CD8-positive, alpha-beta memory T cell (primary cell): ENCODE data around the gene WIPF3. TPM values are rescaled to one million over a fixed set of nuclear protein-coding genes. Genes with fewer than 3 reads are reported as not detected.

ENCODE experiments used
- CTCF ChIA-PET: fragments of 350-600 bp; sonication (Branson Sonifier 250); formaldehyde crosslinking; loops from one replicate; lab custom pipeline; 2021; ENCODE audit warnings: antibody characterized with exemption; lab: Charles Lee
- POLR2A ChIA-PET: fragments of 350-600 bp; sonication (Branson Sonifier 250); formaldehyde crosslinking; loops from one replicate; lab custom pipeline; 2021; ENCODE audit warnings: antibody characterized with exemption; lab: Charles Lee
- DNase-seq, 5 donors: peaks; one replicate each; pipeline versions ENCODE4 v3.0.0 to v3.0.0-alpha.2; 2020 to 2022; ENCODE audit warnings: mixed read lengths in 1 of 5
- H3K27ac ChIP-seq: one replicate; pipeline ENCODE4 v1.7.0; 2013; ENCODE audit warnings: low read depth, mild to moderate bottlenecking, low read length, moderate library complexity
- H3K27me3 ChIP-seq: 2 replicates; pipeline ENCODE4 v1.7.0; 2013; ENCODE audit warnings: low read length, mild to moderate bottlenecking; ENCODE audit not compliant: insufficient read depth, poor library complexity, severe bottlenecking
- H3K36me3 ChIP-seq: 2 replicates; pipeline ENCODE4 v1.7.0; 2013; ENCODE audit warnings: mild to moderate bottlenecking, low read length, moderate library complexity; ENCODE audit not compliant: insufficient read depth
- H3K4me1 ChIP-seq: 2 replicates; pipeline ENCODE4 v1.7.0; 2013; ENCODE audit warnings: mild to moderate bottlenecking, low read length, moderate library complexity; ENCODE audit not compliant: insufficient read depth
- H3K4me3 ChIP-seq: 2 replicates; pipeline ENCODE4 v1.7.0; 2013; ENCODE audit warnings: mild to moderate bottlenecking, low read length
- H3K9me3 ChIP-seq: 2 replicates; pipeline ENCODE4 v1.7.0; 2013; ENCODE audit warnings: mild to moderate bottlenecking, low read length
- H3K27ac Mint-ChIP-seq, 8 donors: one replicate each; pipeline ENCODE4 v1.8.0; 2020 to 2021; ENCODE audit warnings: mixed read lengths in 8 of 8, mild to moderate bottlenecking in 6 of 8, inconsistent platforms in 3 of 8, moderate library complexity in 3 of 8
- H3K27me3 Mint-ChIP-seq, 2 donors: one replicate each; pipeline ENCODE4 v1.8.0; 2020 to 2021; ENCODE audit warnings: mixed read lengths in 2 of 2, mild to moderate bottlenecking in 1 of 2, moderate library complexity in 1 of 2
- H3K36me3 Mint-ChIP-seq, 3 donors: one replicate each; pipeline ENCODE4 v1.8.0; 2020 to 2021; ENCODE audit warnings: mixed read lengths in 3 of 3, inconsistent platforms in 1 of 3, mild to moderate bottlenecking in 1 of 3
- H3K4me1 Mint-ChIP-seq, 3 donors: one replicate each; pipeline ENCODE4 v1.8.0; 2020 to 2021; ENCODE audit warnings: mixed read lengths in 3 of 3, inconsistent platforms in 1 of 3, mild to moderate bottlenecking in 1 of 3
- H3K4me3 Mint-ChIP-seq, 7 donors: one replicate each; pipeline ENCODE4 v1.8.0; 2020 to 2021; ENCODE audit warnings: mixed read lengths in 7 of 7, mild to moderate bottlenecking in 6 of 7, moderate library complexity in 4 of 7, inconsistent platforms in 2 of 7
- H3K9me3 Mint-ChIP-seq, 5 donors: one replicate each; pipeline ENCODE4 v1.8.0; 2020 to 2022; ENCODE audit warnings: mixed read lengths in 5 of 5, mild to moderate bottlenecking in 3 of 5, moderate library complexity in 2 of 5, inconsistent platforms in 1 of 5
- polyA plus RNA-seq: library from polyadenylated mRNA; unstranded; fragments of 300-500 nt; fragmentation: Illumina TruSeq; gene quantifications from one replicate; pipeline ENCODE4 v1.2.3, GENCODE V29; 2021
- total RNA-seq, 2 experiments: library from RNA; stranded (reverse); gene quantifications; one replicate each; pipeline ENCODE4 v1.2.3, GENCODE V29; 2021

WIPF3 gene
- total and polyA plus RNA-seq, 3 experiments from 2014 or later: not detected

- DNase-seq: no peak
- Mint-ChIP-seq H3K4me3 (no peak overlapping the region), H3K36me3 (no peaks in the 10 kb centered on the region), H3K27ac (no peak overlapping the region), H3K4me1 (peaks cover 0 to 7% (median 0%) of the 10 kb centered on the region in 3 donors), H3K27me3 (peaks cover 17 to 59% of the 10 kb centered on the region in 2 donors), H3K9me3 (peaks cover 0 to 2% (median 0%) of the 10 kb centered on the region in 5 donors)
- Histone ChIP-seq H3K27ac (no peak overlapping the region), H3K4me1 (no peaks in the 10 kb centered on the region), H3K27me3 (no peaks in the 10 kb centered on the region), H3K36me3 (no peaks in the 10 kb centered on the region), H3K9me3 (no peaks in the 10 kb centered on the region), H3K4me3 (no peak overlapping the region)
- ChIA-PET POLR2A (no interaction called here), CTCF (no interaction called here)
Observed at GRCh38 chr7:29801929-29802328, 4.4 kb upstream of the WIPF3 start.

DNA sequence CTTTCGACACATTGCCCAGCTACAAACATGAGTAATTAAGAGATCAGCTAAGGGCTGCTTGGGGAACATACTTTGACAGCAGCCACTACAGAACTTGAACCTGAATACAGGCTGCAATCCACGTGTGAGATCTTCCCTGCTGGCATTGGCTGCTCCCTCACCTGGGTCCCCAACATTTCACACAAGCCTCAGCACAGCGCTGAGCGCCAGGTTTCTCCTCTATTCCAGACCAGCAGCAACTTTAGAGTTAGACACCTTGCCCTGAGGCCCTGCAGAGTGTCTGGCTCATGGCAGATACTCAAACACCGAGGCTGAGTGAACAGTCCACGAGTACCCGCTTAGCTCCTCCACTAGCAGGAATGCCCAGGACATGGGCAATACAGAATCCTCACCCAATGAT, 1.3 kb upstream of the WIPF3 start:
- H3K36me3 Mint-ChIP-seq: no peaks in the 10 kb centered on the region
- CTCF ChIA-PET: no interaction called here
- POLR2A ChIA-PET: no interaction called here

GRCh38 chr7:29805886-29806207, 461 bp upstream of the WIPF3 start:
- CTCF ChIA-PET: no interaction called here
- Mint-ChIP-seq H3K36me3 (no peaks in the 10 kb centered on the region), H3K27me3 (peaks cover 26 to 86% of the 10 kb centered on the region in 2 donors), H3K4me1 (peaks cover 2 to 10% (median 9%) of the 10 kb centered on the region in 3 donors), H3K9me3 (peaks cover 0 to 2% (median 0%) of the 10 kb centered on the region in 5 donors), H3K27ac (no peak overlapping the region), H3K4me3 (peak overlapping the region in 2 of 7 donors; percentile 15 to 25)
- DNase-seq: no peak
- no peaks in the 10 kb centered on the region for H3K9me3 ChIP-seq
- H3K4me3 ChIP-seq: no peak overlapping the region
- POLR2A ChIA-PET: no interaction called here
- H3K36me3 ChIP-seq: no peaks in the 10 kb centered on the region
- H3K4me1 ChIP-seq: no peaks in the 10 kb centered on the region
- peaks cover 7% of the 10 kb centered on the region for H3K27me3 ChIP-seq
- no peak overlapping the region for H3K27ac ChIP-seq

More for the DNA sequence above, 1.3 kb upstream of the WIPF3 start:
- Mint-ChIP-seq H3K4me3 (no peak overlapping the region), H3K27ac (no peak overlapping the region), H3K9me3 (peaks cover 0 to 2% (median 0%) of the 10 kb centered on the region in 5 donors), H3K4me1 (peaks cover 2 to 10% (median 9%) of the 10 kb centered on the region in 3 donors), H3K27me3 (peaks cover 24 to 84% of the 10 kb centered on the region in 2 donors)
- Histone ChIP-seq H3K4me3 (no peak overlapping the region), H3K9me3 (no peaks in the 10 kb centered on the region), H3K27ac (no peak overlapping the region), H3K36me3 (no peaks in the 10 kb centered on the region), H3K27me3 (peaks cover 7% of the 10 kb centered on the region), H3K4me1 (no peaks in the 10 kb centered on the region)
- DNase-seq: no peak

GRCh38 chr7:29806995-29807841, 910 bp downstream of the WIPF3 start:
- POLR2A ChIA-PET: no interaction called here
- peak overlapping the region in 3 of 7 donors; percentile 11 to 27 (median 26) for H3K4me3 Mint-ChIP-seq
- H3K27me3 ChIP-seq: peaks cover 7% of the 10 kb centered on the region

GRCh38 chr7:29808075-29808801, 1.9 kb downstream of the WIPF3 start:
- no peak overlapping the region for H3K27ac ChIP-seq
- no peak overlapping the region for H3K4me3 ChIP-seq
- Mint-ChIP-seq H3K4me1 (peaks cover 2 to 10% (median 9%) of the 10 kb centered on the region in 3 donors), H3K9me3 (peaks cover 0 to 2% (median 0%) of the 10 kb centered on the region in 5 donors), H3K27ac (no peak overlapping the region), H3K4me3 (no peak overlapping the region), H3K27me3 (peaks cover 24 to 66% of the 10 kb centered on the region in 2 donors), H3K36me3 (no peaks in the 10 kb centered on the region)
- CTCF ChIA-PET: no interaction called here
- POLR2A ChIA-PET: no interaction called here
- H3K27me3 ChIP-seq: peaks cover 7% of the 10 kb centered on the region
- no peaks in the 10 kb centered on the region for H3K9me3 ChIP-seq
- no peaks in the 10 kb centered on the region for H3K36me3 ChIP-seq
- H3K4me1 ChIP-seq: no peaks in the 10 kb centered on the region
- DNase-seq: no peak

More at GRCh38 chr7:29806995-29807841, 910 bp downstream of the WIPF3 start:
- CTCF ChIA-PET: no interaction called here
- H3K36me3 ChIP-seq: no peaks in the 10 kb centered on the region
- Mint-ChIP-seq H3K27ac (no peak overlapping the region), H3K9me3 (peaks cover 0 to 2% (median 0%) of the 10 kb centered on the region in 5 donors), H3K4me1 (peaks cover 2 to 10% (median 9%) of the 10 kb centered on the region in 3 donors), H3K36me3 (no peaks in the 10 kb centered on the region), H3K27me3 (peaks cover 24 to 76% of the 10 kb centered on the region in 2 donors)
- no peak for DNase-seq
- no peak overlapping the region for H3K4me3 ChIP-seq
- no peaks in the 10 kb centered on the region for H3K4me1 ChIP-seq
- H3K27ac ChIP-seq: no peak overlapping the region
- no peaks in the 10 kb centered on the region for H3K9me3 ChIP-seq

DNA sequence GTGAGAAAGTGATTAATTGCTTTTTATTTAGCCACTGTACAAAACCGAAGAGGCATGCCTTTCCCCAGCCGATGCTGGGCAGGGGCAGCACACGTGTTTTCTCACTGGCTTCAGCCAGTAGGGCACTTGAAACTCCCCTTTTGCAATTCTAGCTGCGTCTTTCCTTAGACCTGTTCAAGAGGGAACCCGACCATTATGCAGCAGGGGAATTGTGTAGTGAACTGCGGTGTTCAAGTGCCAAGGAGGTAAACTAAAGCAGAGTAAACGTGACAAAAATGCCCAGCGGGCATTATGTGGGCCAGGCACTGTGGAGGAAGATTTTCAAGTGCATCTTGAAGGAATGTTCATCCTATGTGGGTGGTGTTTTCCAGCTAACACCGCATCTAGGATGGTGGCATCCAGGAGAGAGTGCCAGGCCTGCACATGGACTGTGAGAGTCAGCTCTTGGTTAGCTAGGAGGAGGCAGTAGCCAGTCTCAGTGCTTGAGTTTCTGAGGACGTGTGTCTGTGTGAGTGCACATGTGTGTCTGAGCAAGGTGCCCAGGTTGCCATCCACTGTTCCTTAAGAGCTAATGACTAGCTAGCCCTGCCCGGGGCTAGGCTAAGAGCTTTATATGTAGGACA, 3.3 kb downstream of the WIPF3 start:
- Histone ChIP-seq H3K27ac (no peak overlapping the region), H3K4me3 (no peak overlapping the region), H3K4me1 (no peaks in the 10 kb centered on the region), H3K27me3 (peaks cover 7% of the 10 kb centered on the region), H3K9me3 (no peaks in the 10 kb centered on the region), H3K36me3 (no peaks in the 10 kb centered on the region)
- CTCF ChIA-PET: no interaction called here
- Mint-ChIP-seq H3K27ac (no peak overlapping the region), H3K9me3 (peaks cover 0 to 2% (median 0%) of the 10 kb centered on the region in 5 donors), H3K4me1 (peaks cover 2 to 10% (median 9%) of the 10 kb centered on the region in 3 donors), H3K36me3 (no peaks in the 10 kb centered on the region), H3K4me3 (no peak overlapping the region), H3K27me3 (peaks cover 23 to 62% of the 10 kb centered on the region in 2 donors)
- POLR2A ChIA-PET: no interaction called here
- no peak for DNase-seq

- H3K4me3 Mint-ChIP-seq: no peak overlapping the region
Observed at GRCh38 chr7:29810297-29810696, 4.0 kb downstream of the WIPF3 start.

More at GRCh38 chr7:29810297-29810696, 4.0 kb downstream of the WIPF3 start:
- peaks cover 2 to 9% (median 3%) of the 10 kb centered on the region in 3 donors for H3K4me1 Mint-ChIP-seq
- no peak overlapping the region for H3K27ac Mint-ChIP-seq
- DNase-seq: no peak
- CTCF ChIA-PET: no interaction called here
- H3K4me1 ChIP-seq: no peaks in the 10 kb centered on the region
- H3K27me3 ChIP-seq: peaks cover 7% of the 10 kb centered on the region
- POLR2A ChIA-PET: no interaction called here
- H3K4me3 ChIP-seq: no peak overlapping the region
- H3K36me3 Mint-ChIP-seq: no peaks in the 10 kb centered on the region
- H3K27me3 Mint-ChIP-seq: peaks cover 18 to 62% of the 10 kb centered on the region in 2 donors
- H3K27ac ChIP-seq: no peak overlapping the region
- no peaks in the 10 kb centered on the region for H3K9me3 Mint-ChIP-seq
- no peaks in the 10 kb centered on the region for H3K9me3 ChIP-seq
- no peaks in the 10 kb centered on the region for H3K36me3 ChIP-seq
